SK-N-MC (cell line): ENCODE measurements around the gene FLNC.

Source experiments
- EZH2 ChIP-seq: fragments of 200-600 bp; sonication (generic); IDR thresholded peaks from one replicate; pipeline ENCODE4 v1.6.1; 2017; ENCODE audit warnings: antibody characterized with exemption
- POLR2AphosphoS5 ChIP-seq: IDR thresholded peaks from 2 replicates; pipeline ENCODE4 v1.6.1; 2012; ENCODE audit warnings: mild to moderate bottlenecking, low read depth, low read length, borderline replicate concordance

DNA sequence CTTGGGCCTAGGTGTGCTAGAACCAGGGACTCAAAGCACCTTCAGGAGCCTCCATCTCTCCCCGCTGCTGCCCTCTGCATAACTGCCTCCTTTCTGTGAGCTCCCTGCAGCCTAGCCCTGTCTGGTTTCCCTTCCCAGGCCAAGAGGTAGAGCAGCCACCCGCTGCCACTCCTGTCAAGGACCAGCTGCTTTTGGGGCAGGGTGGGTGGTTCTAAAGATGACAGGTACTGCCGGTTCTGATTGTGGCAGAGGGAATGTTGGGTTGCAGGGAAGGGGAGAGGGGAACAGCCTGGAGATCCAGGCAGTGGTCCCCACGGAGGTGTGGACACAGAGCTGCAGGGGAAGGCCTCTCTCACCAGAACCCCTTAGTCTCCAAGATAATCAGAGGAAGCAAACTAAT lies 3.7 kb upstream of the FLNC start:
- no peak for TF ChIP-seq POLR2AphosphoS5
- TF ChIP-seq EZH2 = no peak
